OCI-LY7 (cell line): ENCODE results near the gene ARHGEF3. TPM values are rescaled to one million over a fixed set of nuclear protein-coding genes. Genes with fewer than 3 reads are reported as not detected.

ENCODE experiments used
- BruUV-seq: library from RNA; stranded (reverse); fragments of 400-500 nt; replicated peaks from 2 replicates; lab custom pipeline; 2021; lab: Mats Ljungman, UMichigan
- CTCF ChIA-PET: fragments of 300-600 bp; sonication (Branson Sonifier 250); formaldehyde crosslinking; loops from one replicate; lab custom pipeline; 2022; ENCODE audit warnings: antibody characterized with exemption; ENCODE audit not compliant: unreplicated experiment; lab: Charles Lee
- POLR2A ChIA-PET: fragments of 300-600 bp; sonication (Branson Sonifier 250); formaldehyde crosslinking; loops from one replicate; lab custom pipeline; 2022; ENCODE audit warnings: antibody characterized with exemption; lab: Charles Lee
- DNase-seq: peaks from one replicate; pipeline ENCODE4 v3.0.0-alpha.2; 2015; ENCODE audit warnings: low spot score
- H2AFZ ChIP-seq: fragments of 200-600 bp; sonication (generic), shearing (Covaris generic); 2 replicates; pipeline ENCODE4 v1.6.1; 2014; ENCODE audit warnings: mild to moderate bottlenecking, antibody characterized with exemption, low read length, moderate library complexity
- H3K27ac ChIP-seq: fragments of 200-600 bp; sonication (generic); 2 replicates; pipeline ENCODE4 v1.5.1; 2014; ENCODE audit warnings: mixed run types, low read depth, mild to moderate bottlenecking, moderate library complexity, low read length, inconsistent platforms; ENCODE audit not compliant: poor library complexity, severe bottlenecking
- H3K36me3 ChIP-seq: fragments of 200-600 bp; sonication (generic); 2 replicates; pipeline ENCODE4 v1.6.1; 2014; ENCODE audit warnings: mild to moderate bottlenecking, antibody characterized with exemption, low read length, moderate library complexity, mixed read lengths; ENCODE audit not compliant: insufficient read depth
- H3K4me1 ChIP-seq: fragments of 200-600 bp; sonication (generic); 2 replicates; pipeline ENCODE4 v1.5.1; 2014; ENCODE audit warnings: mild to moderate bottlenecking, low read length; ENCODE audit not compliant: insufficient read depth, poor library complexity, severe bottlenecking
- H3K4me2 ChIP-seq: fragments of 200-600 bp; sonication (generic); 2 replicates; pipeline ENCODE4 v1.6.1; 2014; ENCODE audit warnings: mild to moderate bottlenecking, low read length
- H3K4me3 ChIP-seq: fragments of 200-600 bp; sonication (generic); 2 replicates; pipeline ENCODE4 v1.5.1; 2014; ENCODE audit warnings: mild to moderate bottlenecking, low read depth, low read length; ENCODE audit not compliant: poor library complexity, severe bottlenecking
- H3K79me2 ChIP-seq: fragments of 200-600 bp; sonication (generic); 2 replicates; pipeline ENCODE4 v1.6.1; 2016; ENCODE audit warnings: low read depth, mild to moderate bottlenecking, low read length, moderate library complexity, mixed read lengths; ENCODE audit not compliant: insufficient read depth
- H3K9me2 ChIP-seq: fragments of 200-600 bp; sonication (generic); 2 replicates; pipeline ENCODE4 v1.6.1; 2016; ENCODE audit warnings: mild to moderate bottlenecking, low read length, mixed read lengths; ENCODE audit not compliant: insufficient read depth
- H3K9me3 ChIP-seq: fragments of 200-600 bp; sonication (generic); 2 replicates; pipeline ENCODE4 v1.6.1; 2014; ENCODE audit warnings: mild to moderate bottlenecking, mixed run types, low read length, mixed read lengths
- H4K20me1 ChIP-seq: fragments of 200-600 bp; sonication (generic); 2 replicates; pipeline ENCODE4 v1.6.1; 2014; ENCODE audit warnings: mild to moderate bottlenecking, antibody characterized with exemption, low read length, moderate library complexity, mixed read lengths; ENCODE audit not compliant: insufficient read depth
- EZH2phosphoT487 ChIP-seq: fragments of 200-600 bp; sonication (generic); IDR thresholded peaks from 2 replicates; pipeline ENCODE4 v1.6.1; 2018; ENCODE audit warnings: low read depth, borderline replicate concordance, mild to moderate bottlenecking, mixed run types, antibody characterized with exemption, low read length, moderate library complexity, mixed read lengths
- intact Hi-C: fragments of 100-400 bp; cut with micrococcal nuclease; formaldehyde crosslinking; loops from one replicate; pipeline ENCODE4 v1.10.0; 2022; ENCODE audit not compliant: unreplicated experiment
- total RNA-seq, 2 experiments: library from RNA; depleted of rRNA in 1 of 2; stranded (reverse); fragments of >200 nt in 1 of 2; shearing (Covaris generic) in 1 of 2; gene quantifications; 2 replicates each; pipeline ENCODE4 v1.2.3, GENCODE V29; 2014 to 2022
- TF ChIP-seq, protein P1 (sequence below): fragments of 200-600 bp; sonication (generic); conservative IDR thresholded peaks from 2 replicates; pipeline ENCODE4 v1.5.1; 2014; ENCODE audit warnings: mild to moderate bottlenecking, antibody characterized with exemption, low read length, moderate library complexity, mixed read lengths

ARHGEF3 gene
- total RNA-seq, 2 experiments from 2014 or later, result 14.1 to 26.9 TPM

DNA sequence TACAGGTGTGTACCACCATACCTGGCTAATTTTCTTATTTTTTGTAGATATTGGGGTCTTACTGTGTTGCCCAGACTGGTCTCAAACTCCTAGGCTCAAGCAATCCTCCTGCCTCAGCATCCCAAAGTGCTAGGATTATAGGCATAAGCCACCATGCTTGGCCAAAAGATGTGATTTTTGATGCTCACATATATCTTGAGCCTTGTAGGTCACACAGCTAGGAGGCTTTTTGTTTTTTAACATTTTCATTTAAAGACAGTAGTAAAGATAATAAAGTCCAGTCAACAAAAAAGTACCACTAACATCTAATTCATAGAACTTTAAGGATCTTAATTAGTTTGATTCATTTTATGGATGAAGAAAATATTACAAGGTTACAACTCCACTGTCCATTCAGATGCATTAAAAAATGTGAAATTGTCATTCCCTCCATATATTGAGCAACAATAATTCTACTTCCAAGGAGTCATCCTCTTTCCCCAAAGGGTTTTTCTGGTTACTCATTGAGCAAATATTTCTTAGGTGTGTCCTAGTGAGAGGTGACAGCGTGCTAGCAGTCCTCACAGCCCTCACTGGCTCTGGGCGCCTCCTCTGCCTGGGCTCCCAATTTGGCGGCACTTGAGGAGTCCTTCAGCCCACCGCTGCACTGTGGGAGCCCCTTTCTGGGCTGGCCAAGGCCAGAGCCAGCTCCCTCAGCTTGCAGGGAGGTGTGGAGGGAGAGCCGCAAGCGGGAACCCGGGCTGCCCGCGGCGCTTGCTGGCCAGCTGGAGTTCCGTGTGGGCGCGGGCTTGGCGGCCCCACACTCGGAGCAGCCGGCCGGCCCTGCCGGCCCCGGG is 110.4 kb downstream of the ARHGEF3 start:
- CTCF ChIA-PET, result no interaction called here
- Histone ChIP-seq H3K79me2 (no peaks in the 10 kb centered on the region), H3K4me1 (peaks cover 25% of the 10 kb centered on the region), H4K20me1 (no peaks in the 10 kb centered on the region), H3K4me3 (no peak overlapping the region), H3K36me3 (no peaks in the 10 kb centered on the region), H3K4me2 (no peak overlapping the region), H3K9me3 (no peaks in the 10 kb centered on the region), H3K27ac (no peak overlapping the region), H2AFZ (no peak overlapping the region), H3K9me2 (no peaks in the 10 kb centered on the region)
- intact Hi-C loops, result no loop called here
- BruUV-seq, result no TSS peak
- TF ChIP-seq EZH2phosphoT487, result no peak
- POLR2A ChIA-PET, result interaction anchor here (1.1 kb wide), 1 partner anchor 82 kb away, joined by 4 read pairs; no protein-coding TSS in a partner anchor
- DNase-seq, result no peak

DNA sequence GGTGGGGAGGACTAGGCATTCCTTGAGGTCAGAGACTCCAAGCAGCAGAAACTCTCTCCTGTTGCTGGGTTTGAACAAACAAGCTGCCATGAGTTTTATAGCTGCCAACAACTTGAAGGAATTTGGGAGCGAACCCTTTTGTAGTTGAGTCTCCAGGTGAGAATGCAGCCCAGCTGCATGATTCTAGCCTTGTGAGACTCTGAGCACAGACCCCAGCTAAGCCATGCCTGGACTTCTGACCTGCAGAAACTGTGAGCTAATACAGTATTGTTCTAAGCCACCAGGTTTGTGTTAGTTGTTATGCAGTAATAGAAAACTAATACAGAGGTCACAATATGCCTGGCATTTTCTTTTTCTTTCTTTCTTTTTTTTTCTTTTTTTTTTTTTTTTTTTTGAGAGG is 112.4 kb downstream of the ARHGEF3 start:
- DNase-seq, result no peak
- CTCF ChIA-PET, result no interaction called here
- no peak overlapping the region for H3K4me3 ChIP-seq
- H4K20me1 ChIP-seq, result no peaks in the 10 kb centered on the region
- peaks cover 3% of the 10 kb centered on the region for H3K36me3 ChIP-seq
- no peaks in the 10 kb centered on the region for H3K9me2 ChIP-seq
- no peak for TF ChIP-seq EZH2phosphoT487
- TF ChIP-seq, protein P1, sequence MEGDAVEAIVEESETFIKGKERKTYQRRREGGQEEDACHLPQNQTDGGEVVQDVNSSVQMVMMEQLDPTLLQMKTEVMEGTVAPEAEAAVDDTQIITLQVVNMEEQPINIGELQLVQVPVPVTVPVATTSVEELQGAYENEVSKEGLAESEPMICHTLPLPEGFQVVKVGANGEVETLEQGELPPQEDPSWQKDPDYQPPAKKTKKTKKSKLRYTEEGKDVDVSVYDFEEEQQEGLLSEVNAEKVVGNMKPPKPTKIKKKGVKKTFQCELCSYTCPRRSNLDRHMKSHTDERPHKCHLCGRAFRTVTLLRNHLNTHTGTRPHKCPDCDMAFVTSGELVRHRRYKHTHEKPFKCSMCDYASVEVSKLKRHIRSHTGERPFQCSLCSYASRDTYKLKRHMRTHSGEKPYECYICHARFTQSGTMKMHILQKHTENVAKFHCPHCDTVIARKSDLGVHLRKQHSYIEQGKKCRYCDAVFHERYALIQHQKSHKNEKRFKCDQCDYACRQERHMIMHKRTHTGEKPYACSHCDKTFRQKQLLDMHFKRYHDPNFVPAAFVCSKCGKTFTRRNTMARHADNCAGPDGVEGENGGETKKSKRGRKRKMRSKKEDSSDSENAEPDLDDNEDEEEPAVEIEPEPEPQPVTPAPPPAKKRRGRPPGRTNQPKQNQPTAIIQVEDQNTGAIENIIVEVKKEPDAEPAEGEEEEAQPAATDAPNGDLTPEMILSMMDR, result no peak
- no peak overlapping the region for H3K4me2 ChIP-seq
- H3K9me3 ChIP-seq, result no peaks in the 10 kb centered on the region
- no peak overlapping the region for H2AFZ ChIP-seq
- no peaks in the 10 kb centered on the region for H3K79me2 ChIP-seq
- H3K4me1 ChIP-seq, result peaks cover 4% of the 10 kb centered on the region
- no peak overlapping the region for H3K27ac ChIP-seq
- no TSS peak for BruUV-seq
- POLR2A ChIA-PET, result interaction anchor here (0.8 to 0.9 kb wide), 2 partner anchors 15 to 91 kb away, joined by 3 to 5 read pairs; no protein-coding TSS in a partner anchor
- intact Hi-C loops, result loop anchor here (10.0 kb wide), 1 partner anchor 1005 kb away; the partner anchor contains the start of gene DENND6A

DNA sequence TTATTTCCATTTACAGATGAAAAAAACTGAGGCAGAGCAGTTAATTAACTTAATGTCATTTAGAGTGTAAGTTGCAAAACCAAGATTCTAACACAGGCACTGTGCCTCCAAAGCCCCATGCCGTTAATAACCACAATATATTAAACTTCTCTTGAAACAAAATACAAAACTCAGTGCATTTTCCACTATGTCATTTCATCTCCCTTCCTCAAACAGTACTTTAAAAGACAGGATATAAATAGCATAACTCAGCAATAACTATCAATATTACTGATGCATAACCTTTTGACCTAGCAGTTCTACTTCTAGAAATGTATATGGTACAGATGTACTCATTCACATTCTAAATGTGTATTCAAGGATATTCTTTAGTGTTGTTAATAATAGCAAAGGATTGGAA is 113.6 kb downstream of the ARHGEF3 start:
- ChIA-PET POLR2A (interaction anchor here (0.8 kb wide), 1 partner anchor 20 kb away, joined by 4 read pairs; no protein-coding TSS in a partner anchor), CTCF (no interaction called here)
- Histone ChIP-seq H3K27ac (no peak overlapping the region), H3K79me2 (no peaks in the 10 kb centered on the region), H3K9me3 (peaks cover 5% of the 10 kb centered on the region; the same call in 1 of the 2 replicates), H4K20me1 (no peaks in the 10 kb centered on the region), H3K9me2 (no peaks in the 10 kb centered on the region), H3K4me1 (peaks cover 10% of the 10 kb centered on the region), H2AFZ (no peak overlapping the region), H3K36me3 (peaks cover 6% of the 10 kb centered on the region), H3K4me2 (no peak overlapping the region), H3K4me3 (no peak overlapping the region)
- TF ChIP-seq, protein P1, result no peak
- no peak for TF ChIP-seq EZH2phosphoT487
- BruUV-seq, result no TSS peak
- intact Hi-C loops, result loop anchor here (10.0 kb wide), 1 partner anchor 1007 kb away; the partner anchor contains the start of gene DENND6A
- DNase-seq, result no peak
